Measurements from ENCODE around the gene ACSS1.
"Not testable (repeated sequence)": the region's sequence is repeated elsewhere in the genome, so short reads cannot be mapped to it uniquely, and the experiment has no call there.

ACSS1 gene

DNA sequence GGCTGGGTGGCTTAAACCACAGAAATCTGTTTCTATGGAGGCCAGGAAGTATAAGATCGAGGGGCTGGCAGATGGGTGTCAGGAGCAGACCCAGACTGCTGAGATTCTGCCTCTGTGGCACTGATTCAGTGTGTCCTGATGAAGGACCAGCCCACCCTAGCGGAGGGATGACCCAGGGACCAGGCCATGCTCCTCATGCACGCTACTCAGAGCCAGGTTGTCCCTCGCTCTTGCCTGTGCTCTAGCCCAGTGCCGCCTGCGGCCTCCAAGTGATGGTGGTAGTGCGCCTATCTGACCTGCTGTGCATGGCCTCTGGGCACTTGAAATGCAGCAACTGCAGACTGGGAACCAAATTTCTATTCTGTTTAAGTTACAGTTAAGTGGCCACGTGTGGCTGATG, 52.3 kb downstream of the ACSS1 start:
- Histone ChIP-seq H3K27me3 (ENCODE audit: insufficient read depth, low read length, poor library complexity, severe bottlenecking) (no peaks in the 10 kb centered on the region), H3K9me3 (ENCODE audit: insufficient read depth, low read depth, low read length) (no peaks in the 10 kb centered on the region), H3F3A (ENCODE audit: low read depth) (no peaks in the 10 kb centered on the region), H3K4me2 (ENCODE audit: low read depth, low read length, poor library complexity, severe bottlenecking) (no peak overlapping the region), H3K9me2 (replicated peaks; ENCODE audit: low read depth, low read length) (no peaks in the 10 kb centered on the region), H2AFZ (ENCODE audit: low read length) (no peak overlapping the region), H4K20me1 (ENCODE audit: insufficient read depth, low read length, poor library complexity, severe bottlenecking) (no peaks in the 10 kb centered on the region), H3K9ac (ENCODE audit: low read depth, low read length, poor library complexity, severe bottlenecking) (no peak overlapping the region), H3K79me2 (ENCODE audit: insufficient read depth, low read length) (no peaks in the 10 kb centered on the region), H3K4me1 (ENCODE audit: insufficient read depth, low read length, poor library complexity, severe bottlenecking) (no peaks in the 10 kb centered on the region), H3K4me3 (ENCODE audit: low read length, poor library complexity, severe bottlenecking) (no peak overlapping the region), H3K36me3 (ENCODE audit: insufficient read depth, low read length) (peaks cover 56% of the 10 kb centered on the region; the same call in 1 of the 2 replicates)
- TF ChIP-seq, protein P1, sequence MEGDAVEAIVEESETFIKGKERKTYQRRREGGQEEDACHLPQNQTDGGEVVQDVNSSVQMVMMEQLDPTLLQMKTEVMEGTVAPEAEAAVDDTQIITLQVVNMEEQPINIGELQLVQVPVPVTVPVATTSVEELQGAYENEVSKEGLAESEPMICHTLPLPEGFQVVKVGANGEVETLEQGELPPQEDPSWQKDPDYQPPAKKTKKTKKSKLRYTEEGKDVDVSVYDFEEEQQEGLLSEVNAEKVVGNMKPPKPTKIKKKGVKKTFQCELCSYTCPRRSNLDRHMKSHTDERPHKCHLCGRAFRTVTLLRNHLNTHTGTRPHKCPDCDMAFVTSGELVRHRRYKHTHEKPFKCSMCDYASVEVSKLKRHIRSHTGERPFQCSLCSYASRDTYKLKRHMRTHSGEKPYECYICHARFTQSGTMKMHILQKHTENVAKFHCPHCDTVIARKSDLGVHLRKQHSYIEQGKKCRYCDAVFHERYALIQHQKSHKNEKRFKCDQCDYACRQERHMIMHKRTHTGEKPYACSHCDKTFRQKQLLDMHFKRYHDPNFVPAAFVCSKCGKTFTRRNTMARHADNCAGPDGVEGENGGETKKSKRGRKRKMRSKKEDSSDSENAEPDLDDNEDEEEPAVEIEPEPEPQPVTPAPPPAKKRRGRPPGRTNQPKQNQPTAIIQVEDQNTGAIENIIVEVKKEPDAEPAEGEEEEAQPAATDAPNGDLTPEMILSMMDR (conservative IDR thresholded peaks at IDR 0.05; ENCODE audit: low read length) = no peak
- no peak for TF ChIP-seq EZH2phosphoT487 (IDR thresholded peaks at IDR 0.05; ENCODE audit: borderline replicate concordance)

- no peaks in the 10 kb centered on the region for H3F3A ChIP-seq (ENCODE audit: low read depth)
- H3K27me3 ChIP-seq (ENCODE audit: insufficient read depth, low read length, poor library complexity, severe bottlenecking) = no peaks in the 10 kb centered on the region
- no peaks in the 10 kb centered on the region for H3K9me2 ChIP-seq (replicated peaks; ENCODE audit: low read depth, low read length)
- H3K4me2 ChIP-seq (ENCODE audit: low read depth, low read length, poor library complexity, severe bottlenecking) = no peak overlapping the region
- no peaks in the 10 kb centered on the region for H4K20me1 ChIP-seq (ENCODE audit: insufficient read depth, low read length, poor library complexity, severe bottlenecking)
- no peak overlapping the region for H2AFZ ChIP-seq (ENCODE audit: low read length)
- peaks cover 52% of the 10 kb centered on the region; the same call in 1 of the 2 replicates for H3K36me3 ChIP-seq (ENCODE audit: insufficient read depth, low read length)
- H3K9ac ChIP-seq (ENCODE audit: low read depth, low read length, poor library complexity, severe bottlenecking) = no peak overlapping the region
- no peaks in the 10 kb centered on the region for H3K79me2 ChIP-seq (ENCODE audit: insufficient read depth, low read length)
- H3K4me3 ChIP-seq (ENCODE audit: low read length, poor library complexity, severe bottlenecking) = no peak overlapping the region
- H3K4me1 ChIP-seq (ENCODE audit: insufficient read depth, low read length, poor library complexity, severe bottlenecking) = no peaks in the 10 kb centered on the region
- no peak for TF ChIP-seq EZH2phosphoT487 (IDR thresholded peaks at IDR 0.05; ENCODE audit: borderline replicate concordance)
- TF ChIP-seq, protein P1 (conservative IDR thresholded peaks at IDR 0.05; ENCODE audit: low read length) = no peak
- H3K9me3 ChIP-seq (ENCODE audit: insufficient read depth, low read depth, low read length) = no peaks in the 10 kb centered on the region
These were observed 52.7 kb downstream of the ACSS1 start for GRCh38 chr20:25005220-25005619.

GRCh38 chr20:25003002-25003401, 54.9 kb downstream of the ACSS1 start:
- peaks cover 30% of the 10 kb centered on the region; the same call in 1 of the 2 replicates for H3K36me3 ChIP-seq (ENCODE audit: insufficient read depth, low read length)
- no peaks in the 10 kb centered on the region for H3K4me1 ChIP-seq (ENCODE audit: insufficient read depth, low read length, poor library complexity, severe bottlenecking)
- H3K4me3 ChIP-seq (ENCODE audit: low read length, poor library complexity, severe bottlenecking) = no peak overlapping the region
- no peaks in the 10 kb centered on the region for H3K79me2 ChIP-seq (ENCODE audit: insufficient read depth, low read length)
- no peaks in the 10 kb centered on the region for H3K9me3 ChIP-seq (ENCODE audit: insufficient read depth, low read depth, low read length)
- H3K27me3 ChIP-seq (ENCODE audit: insufficient read depth, low read length, poor library complexity, severe bottlenecking) = no peaks in the 10 kb centered on the region
- H3K4me2 ChIP-seq (ENCODE audit: low read depth, low read length, poor library complexity, severe bottlenecking) = no peak overlapping the region
- no peaks in the 10 kb centered on the region for H3K9me2 ChIP-seq (replicated peaks; ENCODE audit: low read depth, low read length)
- H4K20me1 ChIP-seq (ENCODE audit: insufficient read depth, low read length, poor library complexity, severe bottlenecking) = no peaks in the 10 kb centered on the region
- H3F3A ChIP-seq (ENCODE audit: low read depth) = no peaks in the 10 kb centered on the region
- H2AFZ ChIP-seq (ENCODE audit: low read length) = no peak overlapping the region
- H3K9ac ChIP-seq (ENCODE audit: low read depth, low read length, poor library complexity, severe bottlenecking) = no peak overlapping the region
- TF ChIP-seq EZH2phosphoT487 (IDR thresholded peaks at IDR 0.05; ENCODE audit: borderline replicate concordance) = no peak
- TF ChIP-seq, protein P1 (conservative IDR thresholded peaks at IDR 0.05; ENCODE audit: low read length) = no peak

DNA sequence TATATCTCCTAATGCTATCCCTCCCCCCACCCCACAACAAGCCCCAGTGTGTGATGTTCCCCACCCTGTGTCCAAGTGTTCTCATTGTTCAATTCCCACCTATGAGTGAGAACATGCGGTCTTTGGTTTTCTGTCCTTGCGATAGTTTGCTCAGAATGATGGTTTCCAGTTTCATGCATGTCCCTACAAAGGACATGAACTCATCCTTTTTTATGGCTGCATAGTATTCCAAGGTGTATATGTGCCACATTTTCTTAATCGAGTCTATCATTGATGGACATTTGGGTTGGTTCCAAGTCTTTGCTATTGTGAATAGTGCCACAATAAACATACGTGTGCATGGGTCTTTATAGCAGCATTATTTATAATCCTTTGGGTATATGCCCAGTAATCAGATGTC, 56.6 kb downstream of the ACSS1 start:
- not testable (repeated sequence) for H3K9me2 ChIP-seq (replicated peaks; ENCODE audit: low read depth, low read length); H3K79me2 ChIP-seq (ENCODE audit: insufficient read depth, low read length); H3K9ac ChIP-seq (ENCODE audit: low read depth, low read length, poor library complexity, severe bottlenecking); H3K9me3 ChIP-seq (ENCODE audit: insufficient read depth, low read depth, low read length); H3K4me3 ChIP-seq (ENCODE audit: low read length, poor library complexity, severe bottlenecking); H4K20me1 ChIP-seq (ENCODE audit: insufficient read depth, low read length, poor library complexity, severe bottlenecking); H3K27me3 ChIP-seq (ENCODE audit: insufficient read depth, low read length, poor library complexity, severe bottlenecking); H3F3A ChIP-seq (ENCODE audit: low read depth); H3K4me1 ChIP-seq (ENCODE audit: insufficient read depth, low read length, poor library complexity, severe bottlenecking); H3K4me2 ChIP-seq (ENCODE audit: low read depth, low read length, poor library complexity, severe bottlenecking); H2AFZ ChIP-seq (ENCODE audit: low read length)
- peaks cover 13% of the 10 kb centered on the region; the same call in 1 of the 2 replicates for H3K36me3 ChIP-seq (ENCODE audit: insufficient read depth, low read length)

Data from Loucy (cell line).